ENCODE results near the gene NAV2. TPM values are rescaled to one million over a fixed set of nuclear protein-coding genes. Genes with fewer than 3 reads are reported as not detected.

The NAV2 gene
- polyA plus RNA-seq, 3 donors from 2014 or later: 0.66 TPM; not detected in 2

GRCh38 chr11:20027556-20028013 lies 314.9 kb downstream of the NAV2 start:
- Mint-ChIP-seq H3K27ac (no peak overlapping the region), H3K27me3 (ENCODE audit: low read depth in 3 of 3) (peaks cover 2 to 8% (median 2%) of the 10 kb centered on the region in 3 donors), H3K4me1 (no peaks in the 10 kb centered on the region), H3K9me3 (no peaks in the 10 kb centered on the region), H3K4me3 (no peak overlapping the region), H3K36me3 (no peaks in the 10 kb centered on the region)
- no peak for DNase-seq

DNA sequence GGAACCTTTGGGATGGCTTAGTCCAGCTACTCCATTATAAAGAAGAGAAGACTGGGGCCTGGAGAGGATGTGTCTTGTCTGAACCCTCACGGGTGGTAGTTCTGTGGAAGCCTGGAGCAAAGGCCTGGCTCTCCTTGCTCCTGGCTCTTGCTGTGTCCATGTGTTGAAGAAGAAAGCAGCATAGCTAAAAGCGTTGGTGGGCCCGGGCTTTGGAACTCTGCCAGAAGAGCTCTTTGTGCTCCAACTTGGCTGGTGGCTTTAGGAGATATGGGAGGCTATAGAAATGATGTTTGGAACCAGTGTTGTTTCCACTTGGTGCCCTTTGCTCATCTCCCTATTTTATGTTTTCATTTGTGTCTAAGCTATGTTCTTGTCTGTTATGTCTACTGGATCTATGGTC lies 316.6 kb downstream of the NAV2 start:
- no peaks in the 10 kb centered on the region for H3K36me3 Mint-ChIP-seq
- H3K27me3 Mint-ChIP-seq (ENCODE audit: low read depth in 3 of 3): peaks cover 0 to 8% (median 0%) of the 10 kb centered on the region in 3 donors
- no peak for DNase-seq
- H3K27ac Mint-ChIP-seq: no peak overlapping the region
- H3K9me3 Mint-ChIP-seq: no peaks in the 10 kb centered on the region
- H3K4me1 Mint-ChIP-seq: no peaks in the 10 kb centered on the region
- no peak overlapping the region for H3K4me3 Mint-ChIP-seq

- Mint-ChIP-seq H3K27ac (no peak overlapping the region), H3K36me3 (no peaks in the 10 kb centered on the region), H3K9me3 (no peaks in the 10 kb centered on the region), H3K4me1 (no peaks in the 10 kb centered on the region), H3K4me3 (no peak overlapping the region), H3K27me3 (ENCODE audit: low read depth in 3 of 3) (peaks cover 0 to 8% (median 3%) of the 10 kb centered on the region in 3 donors)
- no peak for DNase-seq
Observed at GRCh38 chr11:20030472-20030871, 317.8 kb downstream of the NAV2 start.

DNA sequence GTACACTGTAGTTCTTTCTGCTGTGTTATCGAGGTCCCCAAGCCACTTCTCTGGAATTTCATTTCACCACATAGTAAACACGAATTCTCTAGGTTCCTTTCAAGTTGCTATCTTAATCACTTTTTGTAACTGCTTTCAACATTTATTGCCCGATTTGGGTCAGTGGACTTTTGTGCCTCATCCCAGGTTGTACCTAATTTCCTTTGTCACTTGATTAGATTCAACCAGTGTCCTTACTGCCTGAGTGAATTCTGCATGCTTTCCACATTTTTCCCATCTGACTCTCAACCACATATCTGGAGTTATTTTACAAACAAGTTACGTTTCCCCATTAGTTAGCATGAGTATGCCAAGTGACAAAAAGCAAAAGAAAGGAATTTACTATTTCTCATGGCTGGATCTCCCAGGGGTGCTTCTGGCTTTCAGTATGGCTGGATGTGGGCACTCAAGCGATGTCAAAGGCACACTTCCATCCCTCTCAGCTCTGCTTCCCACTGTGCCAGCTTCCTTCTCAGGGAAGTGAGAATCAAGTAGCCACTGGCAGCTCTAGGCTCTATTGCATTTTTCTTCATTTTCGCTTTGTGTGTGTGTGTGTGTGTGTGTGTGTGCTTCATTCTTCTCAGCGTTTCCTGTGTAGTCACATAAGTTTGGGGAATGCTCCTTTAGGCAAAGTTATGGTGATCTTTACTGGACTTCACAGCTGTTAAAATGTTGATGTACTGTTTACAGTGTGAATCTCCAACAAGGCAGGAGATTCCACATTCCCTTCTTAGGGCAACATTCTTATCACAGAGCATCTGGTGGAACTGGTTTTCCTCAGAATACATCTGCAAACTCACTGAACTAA lies 318.7 kb downstream of the NAV2 start:
- Mint-ChIP-seq H3K9me3 (no peaks in the 10 kb centered on the region), H3K27me3 (ENCODE audit: low read depth in 3 of 3) (peaks cover 0 to 8% (median 3%) of the 10 kb centered on the region in 3 donors), H3K4me3 (no peak overlapping the region), H3K4me1 (no peaks in the 10 kb centered on the region), H3K36me3 (no peaks in the 10 kb centered on the region), H3K27ac (no peak overlapping the region)
- DNase-seq: no peak

DNA sequence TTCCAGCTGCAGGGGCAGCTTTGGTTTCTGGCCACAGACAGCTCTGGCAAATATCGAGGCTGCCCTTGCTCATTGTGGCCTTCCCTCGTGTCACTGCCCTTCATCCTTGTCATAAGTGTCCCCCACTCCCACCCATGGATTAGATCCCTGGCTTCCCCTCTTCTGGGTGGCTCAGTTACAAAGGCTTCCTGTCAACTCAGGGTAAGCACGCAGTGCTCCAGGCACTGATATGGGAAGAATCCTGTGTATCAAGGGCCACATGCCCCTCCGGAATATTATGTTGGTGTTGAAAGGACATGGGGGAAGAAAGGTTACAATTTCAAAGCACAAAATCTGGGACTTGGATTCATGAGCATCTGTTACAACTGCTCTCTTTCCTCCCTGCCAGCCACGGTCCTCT lies 319.5 kb downstream of the NAV2 start:
- Mint-ChIP-seq H3K36me3 (no peaks in the 10 kb centered on the region), H3K27ac (no peak overlapping the region)

DNA sequence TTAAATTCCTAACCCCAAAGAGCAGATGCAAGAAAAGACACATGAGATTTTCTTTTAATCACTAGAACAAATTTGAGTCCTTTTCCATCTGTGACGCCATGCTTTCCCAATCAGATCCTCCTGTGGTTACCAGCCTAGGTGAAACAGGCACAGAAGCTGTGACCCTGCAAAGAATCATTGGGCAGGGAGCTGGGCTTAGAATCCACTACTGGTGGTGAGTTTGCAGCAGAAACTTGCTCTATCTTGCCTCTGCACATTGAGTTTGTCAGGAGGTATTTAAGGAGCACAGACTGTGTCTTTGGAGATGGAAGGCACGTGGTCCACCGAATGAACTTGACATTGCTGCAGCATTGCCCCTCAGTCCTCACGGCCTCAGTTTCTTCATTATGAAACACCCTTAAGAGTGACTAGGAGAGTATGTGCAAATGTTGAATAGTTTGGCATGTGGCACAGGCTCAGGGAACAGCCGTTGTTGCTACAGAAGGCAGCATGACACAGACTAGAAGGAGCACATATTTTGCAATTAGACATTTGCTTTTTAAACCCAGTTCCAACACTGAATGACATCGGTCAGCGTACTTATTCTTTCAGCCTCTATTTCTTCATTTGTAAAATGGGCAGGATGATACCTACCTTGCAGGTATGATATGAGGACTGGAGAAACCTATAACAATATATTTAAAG lies 320.1 kb downstream of the NAV2 start:
- peaks cover 0 to 14% (median 3%) of the 10 kb centered on the region in 3 donors for H3K27me3 Mint-ChIP-seq (ENCODE audit: low read depth in 3 of 3)
- H3K4me3 Mint-ChIP-seq: no peak overlapping the region
- DNase-seq: no peak
- no peaks in the 10 kb centered on the region for H3K9me3 Mint-ChIP-seq
- no peak overlapping the region for H3K27ac Mint-ChIP-seq
- H3K4me1 Mint-ChIP-seq: no peaks in the 10 kb centered on the region
- no peaks in the 10 kb centered on the region for H3K36me3 Mint-ChIP-seq

More for the DNA sequence above, 319.5 kb downstream of the NAV2 start:
- Mint-ChIP-seq H3K27me3 (ENCODE audit: low read depth in 3 of 3) (peaks cover 0 to 8% (median 3%) of the 10 kb centered on the region in 3 donors), H3K9me3 (no peaks in the 10 kb centered on the region), H3K4me1 (no peaks in the 10 kb centered on the region), H3K4me3 (no peak overlapping the region)
- no peak for DNase-seq

DNA sequence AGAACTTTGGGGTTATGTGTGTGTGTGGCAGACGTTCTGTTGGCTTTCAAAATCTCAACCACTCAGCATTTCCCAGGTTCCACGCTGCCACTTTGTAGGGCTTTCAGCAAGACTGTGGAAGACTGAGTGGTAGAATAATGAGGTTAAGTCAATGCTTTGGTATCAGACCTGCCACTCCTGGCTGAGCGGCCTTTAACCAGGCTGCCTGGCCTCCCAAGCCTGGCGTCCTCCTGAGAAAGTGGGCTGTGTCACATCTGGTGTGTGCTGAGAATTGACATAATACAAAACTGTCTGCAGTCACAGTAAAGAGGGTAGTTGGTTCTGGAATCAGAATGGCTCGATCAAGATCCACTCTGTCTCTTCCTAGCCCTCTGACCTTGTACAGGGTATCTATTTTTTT lies 321.2 kb downstream of the NAV2 start:
- no peak overlapping the region for H3K4me3 Mint-ChIP-seq
- no peaks in the 10 kb centered on the region for H3K36me3 Mint-ChIP-seq
- no peak for DNase-seq
- no peaks in the 10 kb centered on the region for H3K4me1 Mint-ChIP-seq
- H3K27me3 Mint-ChIP-seq (ENCODE audit: low read depth in 3 of 3): peaks cover 0 to 15% (median 3%) of the 10 kb centered on the region in 3 donors
- no peaks in the 10 kb centered on the region for H3K9me3 Mint-ChIP-seq
- no peak overlapping the region for H3K27ac Mint-ChIP-seq

GRCh38 chr11:20034941-20035340 lies 322.3 kb downstream of the NAV2 start:
- H3K27me3 Mint-ChIP-seq (ENCODE audit: low read depth in 3 of 3): peaks cover 0 to 16% (median 6%) of the 10 kb centered on the region in 3 donors
- no peaks in the 10 kb centered on the region for H3K36me3 Mint-ChIP-seq
- no peak overlapping the region for H3K4me3 Mint-ChIP-seq
- H3K9me3 Mint-ChIP-seq: peaks cover 0 to under 1% (median 0%) of the 10 kb centered on the region in 6 donors
- H3K27ac Mint-ChIP-seq: no peak overlapping the region
- H3K4me1 Mint-ChIP-seq: no peaks in the 10 kb centered on the region
- DNase-seq: no peak

DNA sequence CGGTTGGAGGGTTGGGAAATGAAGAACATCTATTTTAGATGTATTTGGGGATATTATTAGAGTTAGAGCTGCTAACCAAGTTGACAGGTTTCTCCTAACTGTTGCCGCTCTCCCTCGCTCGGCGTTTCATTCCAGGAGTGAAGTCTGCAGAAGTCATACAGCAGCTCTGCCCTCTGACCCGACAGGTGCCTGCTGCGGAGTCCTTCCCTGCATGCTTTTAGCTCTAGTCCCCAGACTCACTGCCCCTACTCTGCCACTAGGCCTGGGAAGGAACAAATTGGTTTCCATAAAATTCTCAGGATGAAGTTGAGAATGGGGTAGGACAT lies 322.7 kb downstream of the NAV2 start:
- H3K36me3 Mint-ChIP-seq: no peaks in the 10 kb centered on the region
- H3K27me3 Mint-ChIP-seq (ENCODE audit: low read depth in 3 of 3): peaks cover 0 to 16% (median 6%) of the 10 kb centered on the region in 3 donors
- H3K4me1 Mint-ChIP-seq: no peaks in the 10 kb centered on the region
- peaks cover 0 to 2% (median 0%) of the 10 kb centered on the region in 6 donors for H3K9me3 Mint-ChIP-seq
- no peak overlapping the region for H3K27ac Mint-ChIP-seq
- no peak overlapping the region for H3K4me3 Mint-ChIP-seq
- no peak for DNase-seq

DNA sequence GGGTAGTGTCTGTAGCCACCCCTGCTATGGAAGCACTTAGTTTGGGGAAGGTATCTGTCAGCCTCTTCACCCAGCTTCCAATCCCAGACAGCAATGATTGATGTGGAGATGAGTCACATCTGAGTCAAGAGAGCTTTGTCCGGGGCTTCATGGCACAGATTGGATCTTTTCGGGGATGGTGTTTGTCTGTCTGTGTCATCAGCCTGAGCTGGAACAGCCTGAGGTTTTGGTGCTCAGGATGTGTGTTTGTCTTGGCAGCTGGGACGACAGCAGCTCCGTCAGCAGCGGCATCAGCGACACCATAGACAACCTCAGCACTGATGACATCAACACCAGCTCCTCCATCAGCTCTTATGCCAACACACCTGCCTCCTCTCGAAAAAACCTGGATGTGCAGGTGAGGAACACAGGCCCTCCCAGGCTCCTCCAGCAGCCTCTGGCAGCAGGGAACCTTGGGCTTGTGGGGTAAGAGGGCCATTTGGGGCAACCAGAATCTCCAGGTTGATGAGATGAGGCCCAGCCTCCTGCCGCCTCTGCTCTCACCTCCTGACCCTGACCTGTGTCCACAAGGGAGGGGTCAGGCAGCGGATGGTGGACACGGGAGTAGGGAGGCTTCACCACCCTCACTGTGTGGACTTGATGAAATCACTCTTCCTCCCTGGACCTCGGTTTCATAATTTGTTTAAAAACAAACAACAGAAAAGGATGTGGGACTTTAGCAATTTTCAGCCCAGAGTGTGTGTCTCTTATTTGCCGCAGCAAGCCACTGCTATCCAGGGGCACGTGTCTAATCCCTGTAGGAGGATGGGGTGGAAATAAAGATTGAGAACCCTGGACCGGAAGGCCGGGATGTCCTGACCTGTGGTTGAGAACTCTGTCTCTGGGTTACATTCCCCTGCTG lies 323.3 kb downstream of the NAV2 start:
- no peak overlapping the region for H3K27ac Mint-ChIP-seq
- peaks cover 0 to 2% (median 0%) of the 10 kb centered on the region in 6 donors for H3K9me3 Mint-ChIP-seq
- peaks cover 0 to 14% (median 6%) of the 10 kb centered on the region in 3 donors for H3K27me3 Mint-ChIP-seq (ENCODE audit: low read depth in 3 of 3)
- H3K36me3 Mint-ChIP-seq: no peaks in the 10 kb centered on the region
- DNase-seq: no peak
- H3K4me1 Mint-ChIP-seq: no peaks in the 10 kb centered on the region
- H3K4me3 Mint-ChIP-seq: no peak overlapping the region

DNA sequence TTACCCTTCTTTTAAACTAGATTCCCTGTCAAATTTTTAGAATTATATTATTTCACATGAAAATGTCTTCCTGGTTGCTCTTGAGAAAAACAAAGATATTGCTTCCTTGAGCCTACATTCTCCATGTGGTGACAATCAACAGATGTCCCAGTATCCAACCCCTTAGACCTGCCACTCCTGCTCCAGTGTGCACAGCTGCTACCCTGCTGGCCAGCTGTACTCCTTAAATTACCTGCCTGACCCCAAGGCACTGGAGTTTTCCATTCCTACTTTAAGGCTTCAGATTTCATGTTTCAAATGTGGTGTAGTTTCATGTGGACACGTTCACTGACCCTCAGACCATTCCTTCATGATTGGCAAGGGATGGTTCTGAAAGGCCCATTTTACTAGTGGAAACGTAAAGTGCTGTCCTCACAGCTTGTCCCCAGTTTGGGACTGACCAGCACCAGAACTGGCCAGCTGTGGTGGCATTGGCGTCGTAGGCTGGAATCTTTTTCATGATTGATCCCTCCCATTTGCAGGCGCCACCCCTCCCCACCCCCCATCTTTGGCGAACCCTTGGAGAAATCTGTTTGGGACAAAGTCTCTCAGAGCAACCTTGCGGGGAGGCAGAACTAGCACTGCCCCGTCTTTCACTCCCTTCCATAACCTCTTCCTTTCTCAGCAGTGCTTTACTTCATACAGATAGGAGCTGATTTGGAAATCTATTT lies 324.1 kb downstream of the NAV2 start:
- Mint-ChIP-seq H3K27ac (peak overlapping the region in 1 of 6 donors; percentile 6), H3K36me3 (no peaks in the 10 kb centered on the region), H3K4me1 (no peaks in the 10 kb centered on the region), H3K9me3 (peaks cover 0 to 2% (median 0%) of the 10 kb centered on the region in 6 donors), H3K27me3 (ENCODE audit: low read depth in 3 of 3) (peaks cover 0 to 9% (median 6%) of the 10 kb centered on the region in 3 donors), H3K4me3 (no peak overlapping the region)
- no peak for DNase-seq

DNA sequence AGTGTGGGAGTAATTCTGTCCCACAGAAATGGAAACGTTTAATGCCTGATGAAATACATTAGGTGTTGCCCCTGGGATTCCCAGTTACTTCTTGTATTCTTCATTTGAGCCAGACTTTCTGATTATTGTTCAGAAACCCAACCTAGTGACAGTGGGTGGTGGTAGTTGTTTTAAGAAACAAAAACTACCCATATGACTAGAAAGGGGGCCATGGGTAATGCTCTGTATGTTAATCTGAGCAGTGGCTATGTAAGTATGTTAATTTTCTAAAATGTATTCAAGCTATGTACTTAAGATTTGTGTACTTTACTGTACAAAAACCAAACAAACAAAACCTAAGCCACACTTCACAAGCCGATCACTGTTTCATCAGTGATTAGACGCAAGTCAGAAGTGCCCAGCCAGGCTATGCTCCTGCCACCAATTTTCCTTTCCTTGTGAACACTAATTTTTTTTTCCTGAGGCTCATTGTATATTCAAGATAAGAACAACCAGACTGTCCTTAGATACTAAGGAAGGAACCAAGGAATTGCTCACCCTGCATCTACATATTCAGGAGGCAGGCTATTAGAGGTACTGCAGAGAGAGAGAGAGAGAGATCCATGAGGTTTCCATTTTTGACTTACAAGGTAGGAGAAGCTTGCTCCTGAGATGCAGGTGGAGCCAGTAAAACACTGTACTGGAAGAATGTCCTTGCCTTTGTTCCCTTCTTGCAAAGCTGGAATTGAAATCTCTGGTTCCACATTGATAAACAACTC lies 324.9 kb downstream of the NAV2 start:
- Mint-ChIP-seq H3K9me3 (peaks cover 0 to 2% (median 0%) of the 10 kb centered on the region in 6 donors), H3K36me3 (no peaks in the 10 kb centered on the region), H3K27me3 (ENCODE audit: low read depth in 3 of 3) (peaks cover 0 to 11% (median 6%) of the 10 kb centered on the region in 3 donors), H3K27ac (peak overlapping the region in 1 of 6 donors; percentile 21), H3K4me1 (no peaks in the 10 kb centered on the region), H3K4me3 (no peak overlapping the region)
- DNase-seq: no peak
